Measurements from ENCODE around the gene TMEM106A. TPM values are rescaled to one million over a fixed set of nuclear protein-coding genes. Genes with fewer than 3 reads are reported as not detected.

Gene TMEM106A
- total and polyA plus RNA-seq, 2 of the 13 experiments (the other 11 are each of a cell fraction or from before 2014, with no cell fraction given): 16.9 to 35.9 TPM

- TF ChIP-seq ZHX2 (IDR thresholded peaks at IDR 0.05; ENCODE audit: low read depth): no peak
- TF ChIP-seq ZHX2 (CRISPR knock-in tag; IDR thresholded peaks at IDR 0.05; ENCODE audit: borderline replicate concordance): 0 out of 2 replicates have a peak, but pooled peaks have one; percentile 86
- peak; percentile 44 for TF ChIP-seq RARA (CRISPR knock-in tag; IDR thresholded peaks at IDR 0.05)
- peak; percentile 64; the same call in 1 of the 2 replicates for TF ChIP-seq HOXA3 (CRISPR knock-in tag; IDR thresholded peaks at IDR 0.05)
- TF ChIP-seq, protein P1, sequence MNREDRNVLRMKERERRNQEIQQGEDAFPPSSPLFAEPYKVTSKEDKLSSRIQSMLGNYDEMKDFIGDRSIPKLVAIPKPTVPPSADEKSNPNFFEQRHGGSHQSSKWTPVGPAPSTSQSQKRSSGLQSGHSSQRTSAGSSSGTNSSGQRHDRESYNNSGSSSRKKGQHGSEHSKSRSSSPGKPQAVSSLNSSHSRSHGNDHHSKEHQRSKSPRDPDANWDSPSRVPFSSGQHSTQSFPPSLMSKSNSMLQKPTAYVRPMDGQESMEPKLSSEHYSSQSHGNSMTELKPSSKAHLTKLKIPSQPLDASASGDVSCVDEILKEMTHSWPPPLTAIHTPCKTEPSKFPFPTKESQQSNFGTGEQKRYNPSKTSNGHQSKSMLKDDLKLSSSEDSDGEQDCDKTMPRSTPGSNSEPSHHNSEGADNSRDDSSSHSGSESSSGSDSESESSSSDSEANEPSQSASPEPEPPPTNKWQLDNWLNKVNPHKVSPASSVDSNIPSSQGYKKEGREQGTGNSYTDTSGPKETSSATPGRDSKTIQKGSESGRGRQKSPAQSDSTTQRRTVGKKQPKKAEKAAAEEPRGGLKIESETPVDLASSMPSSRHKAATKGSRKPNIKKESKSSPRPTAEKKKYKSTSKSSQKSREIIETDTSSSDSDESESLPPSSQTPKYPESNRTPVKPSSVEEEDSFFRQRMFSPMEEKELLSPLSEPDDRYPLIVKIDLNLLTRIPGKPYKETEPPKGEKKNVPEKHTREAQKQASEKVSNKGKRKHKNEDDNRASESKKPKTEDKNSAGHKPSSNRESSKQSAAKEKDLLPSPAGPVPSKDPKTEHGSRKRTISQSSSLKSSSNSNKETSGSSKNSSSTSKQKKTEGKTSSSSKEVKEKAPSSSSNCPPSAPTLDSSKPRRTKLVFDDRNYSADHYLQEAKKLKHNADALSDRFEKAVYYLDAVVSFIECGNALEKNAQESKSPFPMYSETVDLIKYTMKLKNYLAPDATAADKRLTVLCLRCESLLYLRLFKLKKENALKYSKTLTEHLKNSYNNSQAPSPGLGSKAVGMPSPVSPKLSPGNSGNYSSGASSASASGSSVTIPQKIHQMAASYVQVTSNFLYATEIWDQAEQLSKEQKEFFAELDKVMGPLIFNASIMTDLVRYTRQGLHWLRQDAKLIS (CRISPR knock-in tag; IDR thresholded peaks at IDR 0.05): 0 out of 2 replicates have a peak, but pooled peaks have one; percentile 49
- TF ChIP-seq RXRB (CRISPR knock-in tag; IDR thresholded peaks at IDR 0.05; ENCODE audit: borderline replicate concordance): no peak; the same call in 1 of the 2 replicates
- TF ChIP-seq ZFP37 (CRISPR knock-in tag; IDR thresholded peaks at IDR 0.05; ENCODE audit: borderline replicate concordance): 0 out of 2 replicates have a peak, but pooled peaks have one; percentile 67
- peak; percentile 56 for TF ChIP-seq GABPB1 (CRISPR knock-in tag; IDR thresholded peaks at IDR 0.05)
- TF ChIP-seq ATF2 (CRISPR knock-in tag; IDR thresholded peaks at IDR 0.05): no peak
- 0 out of 2 replicates have a peak, but pooled peaks have one; percentile 68 for TF ChIP-seq ZNF317 (CRISPR knock-in tag; IDR thresholded peaks at IDR 0.05)
- peak; percentile 80; the same call in 1 of the 2 replicates for TF ChIP-seq HNF1B (CRISPR knock-in tag; IDR thresholded peaks at IDR 0.05)
- TF ChIP-seq ZNF441 (CRISPR knock-in tag; IDR thresholded peaks at IDR 0.05; ENCODE audit: borderline replicate concordance): peak; percentile 80; the same call in 1 of the 2 replicates
- TF ChIP-seq ZNF607 (CRISPR knock-in tag; IDR thresholded peaks at IDR 0.05; ENCODE audit: borderline replicate concordance): peak; percentile 93; the same call in 1 of the 2 replicates
- 0 out of 2 replicates have a peak, but pooled peaks have one; percentile 19 for TF ChIP-seq MEF2D (CRISPR knock-in tag; IDR thresholded peaks at IDR 0.05)
Observed at GRCh38 chr17:43211480-43212402, at the start of gene TMEM106A (continued).

All from HepG2 (cell line).